PFSK-1 (cell line): ENCODE measurements around the gene PTPRM.

Experiments
- FOXP2 ChIP-seq: optimal IDR thresholded peaks from 2 replicates; pipeline ENCODE3; 2011; ENCODE audit warnings: borderline replicate concordance, control low read depth, inconsistent platforms; ENCODE audit not compliant: insufficient read depth; ENCODE audit errors: extremely low read length, extremely low read depth
- POLR2AphosphoS5 ChIP-seq: IDR thresholded peaks from 2 replicates; pipeline ENCODE4 v1.6.1; 2012; ENCODE audit warnings: low read depth, mild to moderate bottlenecking, control low read depth, low read length, moderate library complexity
- SIN3A ChIP-seq: IDR thresholded peaks from 2 replicates; pipeline ENCODE4 v1.6.1; 2012; ENCODE audit warnings: mild to moderate bottlenecking, low read length, moderate library complexity, borderline replicate concordance; ENCODE audit not compliant: insufficient read depth
- TAF1 ChIP-seq: IDR thresholded peaks from 2 replicates; pipeline ENCODE4 v1.6.1; 2012; ENCODE audit warnings: low read length, control low read depth, borderline replicate concordance; ENCODE audit not compliant: insufficient read depth
- TF ChIP-seq, protein P1 (sequence below), 2 experiments: IDR thresholded peaks; 2 replicates each; pipeline versions ENCODE4 v1.6.1 to v1.8.0; 2011 to 2012; ENCODE audit warnings: low read depth in 2 of 2, low read length in 2 of 2, control low read depth in 1 of 2, inconsistent platforms in 1 of 2, mild to moderate bottlenecking in 1 of 2, moderate library complexity in 1 of 2; ENCODE audit not compliant: insufficient read depth in 1 of 2

The PTPRM gene

DNA sequence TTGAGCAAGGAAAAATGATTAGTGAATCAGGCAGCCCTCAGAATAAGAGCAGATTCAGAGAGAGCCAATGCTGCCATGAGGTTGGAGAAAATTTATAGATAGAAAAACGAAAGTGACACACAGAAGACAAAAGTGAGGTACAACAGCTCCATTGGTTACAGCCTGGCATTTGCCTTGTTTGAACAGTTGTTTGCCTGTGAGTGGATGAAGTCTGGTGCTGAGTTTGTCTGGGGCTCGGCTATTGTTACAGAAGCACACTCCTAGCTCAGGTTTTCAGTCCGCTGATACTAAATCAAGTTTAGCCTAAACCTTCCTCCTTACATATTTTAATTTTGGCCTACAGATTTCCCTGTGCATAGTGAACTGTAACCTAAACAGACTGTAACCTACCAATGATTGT, 654.3 kb downstream of the PTPRM start:
- TF ChIP-seq SIN3A, result no peak
- TF ChIP-seq, protein P1, sequence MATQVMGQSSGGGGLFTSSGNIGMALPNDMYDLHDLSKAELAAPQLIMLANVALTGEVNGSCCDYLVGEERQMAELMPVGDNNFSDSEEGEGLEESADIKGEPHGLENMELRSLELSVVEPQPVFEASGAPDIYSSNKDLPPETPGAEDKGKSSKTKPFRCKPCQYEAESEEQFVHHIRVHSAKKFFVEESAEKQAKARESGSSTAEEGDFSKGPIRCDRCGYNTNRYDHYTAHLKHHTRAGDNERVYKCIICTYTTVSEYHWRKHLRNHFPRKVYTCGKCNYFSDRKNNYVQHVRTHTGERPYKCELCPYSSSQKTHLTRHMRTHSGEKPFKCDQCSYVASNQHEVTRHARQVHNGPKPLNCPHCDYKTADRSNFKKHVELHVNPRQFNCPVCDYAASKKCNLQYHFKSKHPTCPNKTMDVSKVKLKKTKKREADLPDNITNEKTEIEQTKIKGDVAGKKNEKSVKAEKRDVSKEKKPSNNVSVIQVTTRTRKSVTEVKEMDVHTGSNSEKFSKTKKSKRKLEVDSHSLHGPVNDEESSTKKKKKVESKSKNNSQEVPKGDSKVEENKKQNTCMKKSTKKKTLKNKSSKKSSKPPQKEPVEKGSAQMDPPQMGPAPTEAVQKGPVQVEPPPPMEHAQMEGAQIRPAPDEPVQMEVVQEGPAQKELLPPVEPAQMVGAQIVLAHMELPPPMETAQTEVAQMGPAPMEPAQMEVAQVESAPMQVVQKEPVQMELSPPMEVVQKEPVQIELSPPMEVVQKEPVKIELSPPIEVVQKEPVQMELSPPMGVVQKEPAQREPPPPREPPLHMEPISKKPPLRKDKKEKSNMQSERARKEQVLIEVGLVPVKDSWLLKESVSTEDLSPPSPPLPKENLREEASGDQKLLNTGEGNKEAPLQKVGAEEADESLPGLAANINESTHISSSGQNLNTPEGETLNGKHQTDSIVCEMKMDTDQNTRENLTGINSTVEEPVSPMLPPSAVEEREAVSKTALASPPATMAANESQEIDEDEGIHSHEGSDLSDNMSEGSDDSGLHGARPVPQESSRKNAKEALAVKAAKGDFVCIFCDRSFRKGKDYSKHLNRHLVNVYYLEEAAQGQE (IDR thresholded peaks at IDR 0.05; ENCODE audit: insufficient read depth in 1 of 2, low read depth in 2 of 2, low read length in 2 of 2), result no peak
- TF ChIP-seq TAF1, result no peak
- no peak for TF ChIP-seq FOXP2
- no peak for TF ChIP-seq POLR2AphosphoS5

DNA sequence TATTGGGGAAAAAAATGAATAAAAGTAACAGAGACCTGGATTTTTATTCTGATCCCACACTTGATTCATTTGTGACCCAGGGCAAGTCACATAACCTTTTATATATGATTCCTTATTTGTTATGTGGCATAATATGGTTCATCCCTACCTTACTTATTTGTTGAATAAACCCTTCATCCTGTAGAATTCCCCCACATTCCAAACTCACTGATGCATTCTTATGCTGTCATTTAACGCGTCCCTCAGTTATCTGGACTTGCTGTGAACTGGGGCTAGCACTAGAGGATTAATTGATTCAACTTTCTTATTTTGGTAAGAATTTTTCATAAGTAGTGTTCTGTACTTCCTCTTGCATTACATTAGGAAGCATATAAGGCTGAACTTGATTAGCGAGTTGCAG, 657.5 kb downstream of the PTPRM start:
- TF ChIP-seq POLR2AphosphoS5, result no peak
- TF ChIP-seq SIN3A, result no peak

DNA sequence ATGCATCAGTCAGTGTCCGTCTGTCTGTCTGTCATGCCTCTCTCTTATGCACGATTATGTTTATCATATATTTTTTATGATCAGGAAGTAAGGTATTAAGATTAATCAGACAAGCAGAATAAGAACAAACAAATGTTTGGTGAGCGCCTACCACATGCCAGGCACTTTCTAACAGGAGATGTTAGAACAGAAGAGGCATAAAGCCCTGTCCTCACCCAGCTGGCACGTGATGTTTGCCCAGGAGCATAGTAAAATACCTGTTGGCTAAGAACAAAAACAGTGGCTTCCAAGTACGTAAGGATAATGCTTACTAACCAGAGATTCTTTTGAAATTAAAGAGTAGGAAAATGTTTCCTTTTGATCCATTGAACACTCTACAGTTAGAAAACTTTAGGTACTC, 661.9 kb downstream of the PTPRM start:
- TF ChIP-seq POLR2AphosphoS5 (no peak), FOXP2 (no peak), TAF1 (no peak), SIN3A (no peak)
- TF ChIP-seq, protein P1 (IDR thresholded peaks at IDR 0.05; ENCODE audit: insufficient read depth in 1 of 2, low read depth in 2 of 2, low read length in 2 of 2), result no peak

DNA sequence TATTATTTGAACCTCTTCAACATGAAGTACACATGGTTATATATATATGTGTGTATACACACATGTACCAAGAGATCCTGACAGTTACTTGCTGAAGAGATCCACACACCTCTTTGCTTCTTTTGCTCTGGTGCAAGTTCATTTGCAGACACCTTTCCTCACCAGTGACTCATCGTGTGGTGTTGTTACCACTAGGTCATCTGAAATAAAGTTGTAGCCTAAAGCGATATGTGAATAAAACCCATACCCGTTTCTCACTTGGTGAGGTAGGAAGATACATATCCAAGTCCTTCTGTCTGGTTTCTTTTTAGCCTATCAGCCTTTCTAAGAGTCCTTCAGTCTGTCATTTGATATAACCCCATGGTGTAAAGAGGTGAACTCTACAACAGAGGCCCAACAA, 662.7 kb downstream of the PTPRM start:
- no peak for TF ChIP-seq SIN3A
- no peak for TF ChIP-seq POLR2AphosphoS5
- no peak for TF ChIP-seq FOXP2
- TF ChIP-seq, protein P1 (IDR thresholded peaks at IDR 0.05; ENCODE audit: insufficient read depth in 1 of 2, low read depth in 2 of 2, low read length in 2 of 2), result no peak
- TF ChIP-seq TAF1, result no peak

DNA sequence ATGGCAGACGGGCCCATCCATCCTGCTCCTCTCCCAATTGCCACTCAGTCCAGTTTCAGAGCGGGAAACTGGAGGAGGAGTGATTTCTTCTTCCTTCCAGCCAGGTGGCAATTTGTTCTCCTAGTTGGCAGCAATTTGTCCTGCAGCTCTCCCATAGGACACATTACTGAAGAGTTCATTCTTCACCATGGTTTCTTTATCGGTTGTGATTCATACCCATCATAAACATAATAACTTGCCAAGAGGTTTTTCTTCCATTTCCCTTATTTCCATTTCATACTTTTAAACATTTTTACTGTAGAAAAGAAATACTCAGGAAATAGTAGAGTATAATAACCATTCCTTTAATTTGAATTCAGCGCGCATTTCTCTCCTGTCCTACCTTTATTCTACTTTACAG, 664.2 kb downstream of the PTPRM start:
- TF ChIP-seq TAF1 (no peak), POLR2AphosphoS5 (no peak), FOXP2 (no peak), SIN3A (no peak)
- TF ChIP-seq, protein P1 (IDR thresholded peaks at IDR 0.05; ENCODE audit: insufficient read depth in 1 of 2, low read depth in 2 of 2, low read length in 2 of 2), result no peak
